Lower lobe of right lung (tissue), 2 donors: ENCODE results near the gene TLE2. TPM values are rescaled to one million over a fixed set of nuclear protein-coding genes. Genes with fewer than 3 reads are reported as not detected.

Experiments used
- ATAC-seq, 2 donors: fragments of 200-7000 bp; cut with Tn5 transposase; one replicate each; pipeline ENCODE4 v1.9.1; 2020 to 2022; ENCODE audit warnings: mild to moderate bottlenecking in 2 of 2, moderate library complexity in 2 of 2
- DNase-seq: peaks from one replicate; pipeline ENCODE4 v3.0.0-alpha.2; 2020
- H3K27ac ChIP-seq: fragments of 200-600 bp; one replicate; pipeline ENCODE4 v1.8.0; 2022
- H3K27me3 ChIP-seq: fragments of 200-600 bp; one replicate; pipeline ENCODE4 v1.8.0; 2022; ENCODE audit warnings: low read depth
- H3K36me3 ChIP-seq: fragments of 200-600 bp; one replicate; pipeline ENCODE4 v1.8.0; 2022; ENCODE audit warnings: mild to moderate bottlenecking
- H3K4me1 ChIP-seq: fragments of 200-600 bp; one replicate; pipeline ENCODE4 v1.8.0; 2022
- H3K4me3 ChIP-seq: fragments of 200-600 bp; one replicate; pipeline ENCODE4 v1.8.0; 2022; ENCODE audit warnings: mild to moderate bottlenecking
- H3K9me3 ChIP-seq: fragments of 200-600 bp; one replicate; pipeline ENCODE4 v1.8.0; 2022
- intact Hi-C: fragments of 100-400 bp; cut with DNase I; formaldehyde crosslinking; loops from one replicate; pipeline ENCODE4 v1.11.0; 2022
- total RNA-seq: library from RNA; stranded (reverse); fragmentation: NEBNext Ultra II Directional; extraction: Animal tissue kit (Norgen Biotek cat#: 25700); gene quantifications from one replicate; pipeline ENCODE4 v1.2.1, GENCODE V29; 2021
- TF ChIP-seq, protein P1 (sequence below): fragments of 200-600 bp; IDR thresholded peaks from one replicate; pipeline ENCODE4 v1.8.0; 2022; ENCODE audit warnings: antibody characterized with exemption, mild to moderate bottlenecking
- donor health status: DM: no; HTN: yes; CAD: no; lungs with severe emphysema.

TLE2 gene
- total RNA-seq, 1 donor from 2014 or later, result 42.7 TPM

DNA sequence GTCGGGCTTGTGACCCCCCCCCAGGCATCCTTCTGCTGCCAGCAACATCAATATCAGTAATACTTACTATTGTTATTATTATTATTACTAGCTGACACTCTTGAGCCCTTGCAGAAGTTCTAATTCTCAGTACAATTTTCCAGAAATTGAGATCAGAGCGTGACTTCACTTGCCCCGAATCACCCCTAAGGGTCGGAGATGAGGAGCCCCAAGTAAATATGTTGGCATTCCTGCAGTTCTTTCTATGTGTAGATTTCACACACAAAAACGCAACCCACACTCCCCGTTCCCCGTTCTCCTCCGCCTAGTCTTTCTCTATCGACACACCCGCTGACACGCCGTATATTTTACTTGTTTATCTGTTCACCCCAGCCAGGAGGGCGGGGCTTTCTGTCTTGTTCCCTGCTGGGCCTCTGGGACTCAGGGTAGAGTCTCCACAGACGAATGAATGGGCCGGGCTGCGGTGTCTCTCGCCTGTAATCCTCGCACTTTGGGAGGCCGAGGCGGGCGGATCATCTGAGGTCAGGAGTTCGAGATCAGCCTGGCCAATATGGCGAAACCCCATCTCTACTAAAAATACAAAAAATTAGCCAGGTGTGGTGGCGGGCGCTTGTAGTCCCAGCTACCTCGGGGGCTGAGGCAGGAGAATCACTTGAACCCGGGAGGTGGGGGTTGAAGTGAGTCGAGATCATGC, 18.6 kb upstream of the TLE2 start:
- intact Hi-C loops, result no loop called here
- ATAC-seq (peak; percentile 77 to 78), DNase-seq (peak; percentile 84)
- no peaks in the 10 kb centered on the region for H3K9me3 ChIP-seq
- peaks cover 4% of the 10 kb centered on the region for H3K36me3 ChIP-seq
- H3K27me3 ChIP-seq, result no peaks in the 10 kb centered on the region
- H3K27ac ChIP-seq, result peak overlapping the region; percentile 62
- H3K4me3 ChIP-seq, result peak overlapping the region; percentile 47
- peaks cover 12% of the 10 kb centered on the region for H3K4me1 ChIP-seq
- TF ChIP-seq, protein P1, sequence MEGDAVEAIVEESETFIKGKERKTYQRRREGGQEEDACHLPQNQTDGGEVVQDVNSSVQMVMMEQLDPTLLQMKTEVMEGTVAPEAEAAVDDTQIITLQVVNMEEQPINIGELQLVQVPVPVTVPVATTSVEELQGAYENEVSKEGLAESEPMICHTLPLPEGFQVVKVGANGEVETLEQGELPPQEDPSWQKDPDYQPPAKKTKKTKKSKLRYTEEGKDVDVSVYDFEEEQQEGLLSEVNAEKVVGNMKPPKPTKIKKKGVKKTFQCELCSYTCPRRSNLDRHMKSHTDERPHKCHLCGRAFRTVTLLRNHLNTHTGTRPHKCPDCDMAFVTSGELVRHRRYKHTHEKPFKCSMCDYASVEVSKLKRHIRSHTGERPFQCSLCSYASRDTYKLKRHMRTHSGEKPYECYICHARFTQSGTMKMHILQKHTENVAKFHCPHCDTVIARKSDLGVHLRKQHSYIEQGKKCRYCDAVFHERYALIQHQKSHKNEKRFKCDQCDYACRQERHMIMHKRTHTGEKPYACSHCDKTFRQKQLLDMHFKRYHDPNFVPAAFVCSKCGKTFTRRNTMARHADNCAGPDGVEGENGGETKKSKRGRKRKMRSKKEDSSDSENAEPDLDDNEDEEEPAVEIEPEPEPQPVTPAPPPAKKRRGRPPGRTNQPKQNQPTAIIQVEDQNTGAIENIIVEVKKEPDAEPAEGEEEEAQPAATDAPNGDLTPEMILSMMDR, result no peak

DNA sequence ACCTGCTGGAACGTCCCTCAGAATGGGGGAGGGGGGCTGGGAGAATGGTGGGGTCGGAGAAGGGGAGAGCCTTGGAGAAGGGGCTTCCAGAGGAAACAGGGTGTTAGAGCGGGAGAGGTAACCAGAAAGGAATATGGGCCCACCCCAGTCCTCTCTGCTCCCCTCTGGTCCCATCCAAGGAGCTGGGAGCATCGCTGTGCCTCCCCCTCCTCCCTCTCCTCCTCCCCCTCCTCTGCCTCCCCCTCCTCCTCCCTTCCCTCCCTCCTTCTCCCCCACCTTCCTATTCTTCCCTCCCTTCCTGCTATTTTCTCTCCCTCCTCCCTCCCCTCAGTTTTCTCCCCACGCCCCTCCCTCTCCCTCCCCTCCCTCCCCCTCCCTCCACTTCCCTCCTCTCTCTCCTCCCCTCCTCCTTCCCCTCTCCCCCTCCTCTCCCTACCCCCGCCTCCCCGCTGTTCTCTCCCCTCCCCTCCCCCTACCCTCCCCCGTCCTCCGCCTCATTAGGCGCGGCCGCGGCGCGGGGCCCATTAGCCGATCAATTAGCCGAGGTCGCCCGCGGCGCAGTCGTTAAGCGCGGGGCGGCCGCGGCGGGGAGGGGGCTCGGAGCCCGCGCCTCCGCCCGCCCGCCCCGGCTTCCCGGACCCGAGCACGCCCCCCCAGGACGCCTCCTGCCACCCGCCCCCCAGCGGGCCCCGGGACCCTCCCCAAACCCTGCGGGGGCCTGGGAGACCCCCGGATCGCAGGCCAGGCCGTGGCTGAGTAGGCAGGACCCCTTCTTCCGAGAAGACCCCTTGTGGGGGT, 17.8 kb upstream of the TLE2 start:
- Histone ChIP-seq H3K4me3 (peak overlapping the region; percentile 47), H3K36me3 (no peaks in the 10 kb centered on the region), H3K27ac (peak overlapping the region; percentile 62), H3K4me1 (peaks cover 12% of the 10 kb centered on the region), H3K27me3 (peaks cover under 1% of the 10 kb centered on the region), H3K9me3 (no peaks in the 10 kb centered on the region)
- TF ChIP-seq, protein P1, result no peak
- intact Hi-C loops, result no loop called here
- ATAC-seq (peak in 1 of 2 donors; percentile 33), DNase-seq (peak; percentile 49)

DNA sequence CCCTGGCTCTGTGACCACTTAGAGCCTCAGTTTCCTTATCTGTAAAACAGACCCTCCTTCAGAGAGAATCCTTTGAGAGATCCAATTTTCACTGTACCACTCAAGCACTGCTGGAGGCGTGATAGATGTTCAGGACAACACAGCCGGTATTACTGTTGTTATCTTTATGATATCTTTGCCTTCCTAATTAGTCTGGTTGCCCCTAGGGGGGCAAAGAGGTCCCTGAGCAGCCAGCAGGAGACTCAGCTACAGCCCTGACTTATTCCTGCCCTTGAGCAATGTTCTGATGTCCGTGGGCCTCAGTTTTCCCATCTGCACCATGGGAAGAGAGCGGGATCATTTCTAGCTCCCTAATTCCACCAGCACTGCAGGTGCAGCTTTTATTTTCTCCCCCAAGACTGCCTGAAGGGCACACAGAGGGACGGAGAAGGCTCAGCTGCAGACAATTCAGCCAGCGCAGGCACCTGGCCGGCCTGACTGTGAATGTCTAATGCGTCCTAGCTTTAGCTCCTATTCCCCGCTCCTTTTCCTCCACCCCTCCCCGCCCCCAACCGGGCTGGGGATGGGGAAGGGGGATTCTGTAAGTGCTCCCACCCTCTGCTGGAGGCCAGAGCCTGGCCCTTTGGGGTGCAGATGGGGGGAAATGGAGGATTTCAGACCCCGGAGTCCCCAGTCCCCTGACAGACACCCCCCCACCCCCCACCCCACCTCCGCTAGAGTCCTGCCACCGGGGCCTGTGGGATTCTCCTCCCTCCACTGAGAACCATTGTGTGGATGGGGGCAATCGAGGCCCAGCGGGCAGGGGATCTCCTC, 17.0 kb upstream of the TLE2 start:
- DNase-seq (no peak), ATAC-seq (no peak)
- H3K9me3 ChIP-seq, result no peaks in the 10 kb centered on the region
- H3K27ac ChIP-seq, result no peak overlapping the region
- H3K27me3 ChIP-seq, result peaks cover 4% of the 10 kb centered on the region
- H3K36me3 ChIP-seq, result no peaks in the 10 kb centered on the region
- no peak overlapping the region for H3K4me3 ChIP-seq
- peaks cover 12% of the 10 kb centered on the region for H3K4me1 ChIP-seq
- intact Hi-C loops, result no loop called here
- TF ChIP-seq, protein P1, result no peak

DNA sequence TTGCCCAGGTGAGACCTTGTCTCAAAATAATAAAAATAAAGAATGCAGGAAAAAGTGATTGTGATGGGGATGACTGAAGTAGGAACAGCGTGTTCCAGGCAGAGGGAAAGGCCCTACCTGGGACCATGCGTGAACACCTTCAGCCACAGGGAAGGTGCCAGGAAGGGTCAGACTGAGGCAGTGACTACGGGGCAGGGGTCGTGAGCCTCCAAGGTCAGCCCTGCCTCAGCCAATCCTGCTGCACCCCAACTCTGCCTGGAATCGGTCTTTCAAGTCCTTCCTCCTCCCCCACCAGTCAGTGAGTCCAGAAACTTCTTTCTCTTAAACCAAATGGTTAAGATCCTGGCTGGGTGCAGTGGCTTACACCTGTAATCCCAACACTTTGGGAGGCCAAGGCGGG, 16.1 kb upstream of the TLE2 start:
- peaks cover 4% of the 10 kb centered on the region for H3K27me3 ChIP-seq
- intact Hi-C loops, result no loop called here

More for the DNA sequence above, 16.1 kb upstream of the TLE2 start:
- no peak overlapping the region for H3K27ac ChIP-seq
- ATAC-seq (no peak), DNase-seq (no peak)
- no peaks in the 10 kb centered on the region for H3K9me3 ChIP-seq
- no peaks in the 10 kb centered on the region for H3K36me3 ChIP-seq
- TF ChIP-seq, protein P1, result no peak
- no peak overlapping the region for H3K4me3 ChIP-seq
- H3K4me1 ChIP-seq, result peaks cover 12% of the 10 kb centered on the region
